H1 (cell line): ENCODE measurements around the gene IRF9. TPM values are rescaled to one million over a fixed set of nuclear protein-coding genes. Genes with fewer than 3 reads are reported as not detected.

Source experiments
- CTCF ChIA-PET: fragments of 300-600 bp; sonication (Branson Sonifier 250); formaldehyde crosslinking; loops from one replicate; lab custom pipeline; 2021; ENCODE audit not compliant: partially characterized antibody; lab: Charles Lee
- POLR2A ChIA-PET: fragments of 300-600 bp; sonication (Branson Sonifier 250); formaldehyde crosslinking; loops from one replicate; lab custom pipeline; 2021; ENCODE audit warnings: inconsistent platforms; ENCODE audit not compliant: partially characterized antibody; lab: Charles Lee
- DNase-seq, 2 experiments: peaks; one replicate each; pipeline versions ENCODE4 v3.0.0 to v3.0.0-alpha.2; 2010 to 2022; ENCODE audit warnings: low spot score in 2 of 2, low read depth in 1 of 2, mixed read lengths in 1 of 2
- FAIRE-seq: peaks from 2 replicates; lab custom pipeline; 2011; peaks lifted over from hg19 to GRCh38; lab: Jason Lieb, UNC
- H2AFZ ChIP-seq: 2 replicates; pipeline ENCODE4 v1.8.1; 2012; ENCODE audit warnings: low read length, inconsistent platforms
- H2AK5ac ChIP-seq: 2 replicates; pipeline ENCODE4 v1.6.1; 2013; ENCODE audit warnings: low read depth, low read length
- H2BK120ac ChIP-seq: replicated peaks from 2 replicates; pipeline ENCODE3; 2013; ENCODE audit warnings: low read depth, low read length, inconsistent platforms
- H2BK12ac ChIP-seq: 2 replicates; pipeline ENCODE4 v1.6.1; 2013; ENCODE audit warnings: low read depth, low read length
- H2BK15ac ChIP-seq: 2 replicates; pipeline ENCODE4 v1.6.1; 2013; ENCODE audit warnings: low read length
- H2BK20ac ChIP-seq: 2 replicates; pipeline ENCODE4 v1.6.1; 2013; ENCODE audit warnings: low read length
- H2BK5ac ChIP-seq: 2 replicates; pipeline ENCODE4 v1.6.1; 2013; ENCODE audit warnings: low read depth, low read length
- H3K14ac ChIP-seq: 2 replicates; pipeline ENCODE4 v1.6.1; 2013; ENCODE audit warnings: inconsistent platforms; ENCODE audit not compliant: insufficient read length
- H3K18ac ChIP-seq: 2 replicates; pipeline ENCODE4 v1.6.1; 2013; ENCODE audit warnings: low read length; ENCODE audit errors: extremely low read depth
- H3K23ac ChIP-seq: 2 replicates; pipeline ENCODE4 v1.6.1; 2013; ENCODE audit warnings: inconsistent platforms; ENCODE audit not compliant: insufficient read length
- H3K23me2 ChIP-seq: 2 replicates; pipeline ENCODE4 v1.6.1; 2013; ENCODE audit warnings: low read depth, low read length
- H3K27ac ChIP-seq: 2 replicates; pipeline ENCODE4 v1.6.1; 2011; ENCODE audit warnings: low read depth, low read length, inconsistent platforms
- H3K27me3 ChIP-seq, 4 experiments: replicated peaks in 1 of 4; 1 replicate in 1 of 4; 2 replicates in 3 of 4; pipeline versions ENCODE4 v1.6.1 to v1.8.1; 2011 to 2013; ENCODE audit warnings: low read length in 3 of 4, mild to moderate bottlenecking in 3 of 4, inconsistent platforms in 2 of 4, mixed read lengths in 2 of 4, moderate library complexity in 1 of 4; ENCODE audit not compliant: control insufficient read depth in 3 of 4, insufficient read depth in 3 of 4; ENCODE audit errors: extremely low read depth in 1 of 4
- H3K36me3 ChIP-seq, 4 experiments: 2 replicates each; pipeline versions ENCODE4 v1.6.1 to v1.8.1; 2011 to 2013; ENCODE audit warnings: mild to moderate bottlenecking in 4 of 4, low read length in 3 of 4, moderate library complexity in 2 of 4, control low read depth in 1 of 4, inconsistent platforms in 1 of 4; ENCODE audit not compliant: insufficient read depth in 4 of 4, control insufficient read depth in 2 of 4
- H3K4ac ChIP-seq: replicated peaks from 2 replicates; pipeline ENCODE3; 2013; ENCODE audit warnings: low read length, low read depth, mixed read lengths, inconsistent platforms; ENCODE audit not compliant: insufficient read length
- H3K4me1 ChIP-seq, 4 experiments: replicated peaks in 1 of 4; 1 replicate in 1 of 4; 2 replicates in 3 of 4; pipeline versions ENCODE4 v1.6.1 to v1.8.1; 2011 to 2013; ENCODE audit warnings: low read length in 3 of 4, inconsistent platforms in 2 of 4, mixed read lengths in 1 of 4; ENCODE audit not compliant: insufficient read depth in 4 of 4, control insufficient read depth in 3 of 4
- H3K4me2 ChIP-seq, 2 experiments: 2 replicates each; pipeline versions ENCODE4 v1.6.1 to v1.8.1; 2011 to 2013; ENCODE audit warnings: low read depth in 2 of 2, low read length in 2 of 2, control low read depth in 1 of 2, inconsistent platforms in 1 of 2, mild to moderate bottlenecking in 1 of 2; ENCODE audit not compliant: insufficient read depth in 1 of 2
- H3K4me3 ChIP-seq, 4 experiments: fragments of 200-600, 300-600 bp in 1 of 4; sonication (generic), shearing (Covaris generic), sonication (Bioruptor Twin) in 1 of 4; 2 replicates each; pipeline versions ENCODE4 v1.5.1 to v1.8.1; 2011 to 2016; ENCODE audit warnings: low read length in 4 of 4, low read depth in 3 of 4, control low read depth in 2 of 4, inconsistent platforms in 2 of 4, mild to moderate bottlenecking in 2 of 4, mixed read lengths in 1 of 4, moderate library complexity in 1 of 4; ENCODE audit not compliant: insufficient read depth in 2 of 4; ENCODE audit errors: extremely low read depth in 1 of 4
- H3K56ac ChIP-seq: replicated peaks from 2 replicates; pipeline ENCODE3; 2013; ENCODE audit warnings: low read depth, mild to moderate bottlenecking, mixed read lengths, low read length, inconsistent platforms; ENCODE audit not compliant: insufficient read length
- H3K79me1 ChIP-seq: 2 replicates; pipeline ENCODE4 v1.6.1; 2013; ENCODE audit warnings: low read depth, low read length, control low read depth
- H3K79me2 ChIP-seq, 2 experiments: 2 replicates each; pipeline versions ENCODE4 v1.6.1 to v1.8.1; 2012 to 2013; ENCODE audit warnings: low read length in 2 of 2, mild to moderate bottlenecking in 2 of 2, inconsistent platforms in 1 of 2; ENCODE audit not compliant: insufficient read depth in 2 of 2, control insufficient read depth in 1 of 2
- H3K9ac ChIP-seq, 4 experiments: replicated peaks in 1 of 4; 1 replicate in 1 of 4; 2 replicates in 3 of 4; pipeline versions ENCODE4 v1.6.1 to v1.8.1; 2011 to 2013; ENCODE audit warnings: low read depth in 3 of 4, low read length in 3 of 4, control low read depth in 2 of 4, mild to moderate bottlenecking in 2 of 4, moderate library complexity in 2 of 4, inconsistent platforms in 1 of 4; ENCODE audit errors: extremely low read depth in 1 of 4
- H3K9me3 ChIP-seq, 2 experiments: 2 replicates each; pipeline versions ENCODE4 v1.6.1 to v1.8.1; 2012 to 2013; ENCODE audit warnings: mild to moderate bottlenecking in 2 of 2, moderate library complexity in 2 of 2, control low read depth in 1 of 2, inconsistent platforms in 1 of 2, low read depth in 1 of 2, low read length in 1 of 2, mixed read lengths in 1 of 2; ENCODE audit not compliant: insufficient read depth in 2 of 2
- H4K20me1 ChIP-seq, 2 experiments: replicated peaks in 1 of 2; 2 replicates each; pipeline versions ENCODE3 to v1.8.1; 2011 to 2013; ENCODE audit warnings: inconsistent platforms in 2 of 2, low read length in 2 of 2, mild to moderate bottlenecking in 1 of 2; ENCODE audit not compliant: insufficient read depth in 2 of 2, control insufficient read depth in 1 of 2
- H4K5ac ChIP-seq: 2 replicates; pipeline ENCODE4 v1.6.1; 2013; ENCODE audit warnings: low read length, low read depth, mixed read lengths, inconsistent platforms; ENCODE audit not compliant: insufficient read length
- H4K8ac ChIP-seq: 2 replicates; pipeline ENCODE4 v1.8.0; 2013; ENCODE audit warnings: mild to moderate bottlenecking, moderate library complexity, low read length, inconsistent platforms; ENCODE audit not compliant: insufficient read depth; ENCODE audit errors: extremely low read depth
- H4K91ac ChIP-seq: replicated peaks from 2 replicates; pipeline ENCODE3; 2013; ENCODE audit warnings: low read length, mixed read lengths, inconsistent platforms; ENCODE audit not compliant: insufficient read length
- E2F6 ChIP-seq: IDR thresholded peaks from 2 replicates; pipeline ENCODE4 v1.6.1; 2012; ENCODE audit warnings: inconsistent platforms
- WGBS, 2 experiments: shearing (Covaris generic) in 1 of 2; methylation state at CpG; one replicate each; pipeline versions ENCODE4 v1.1.6 to v1.1.7; 2013 to 2015; ENCODE audit warnings: low lambda C conversion rate in 2 of 2, mixed read lengths in 2 of 2, inconsistent platforms in 1 of 2, low coverage in 1 of 2, missing lambda C conversion rate in 1 of 2; ENCODE audit not compliant: insufficient replicate concordance in 2 of 2, insufficient coverage in 1 of 2, insufficient read length in 1 of 2; ENCODE audit errors: extremely low coverage in 1 of 2, missing lambda C conversion rate in 1 of 2; 5-methylcytosine and 5-hydroxymethylcytosine counted together
- polyA plus RNA-seq, 7 experiments: library from polyadenylated mRNA; depleted of rRNA in 3 of 7; stranded (reverse) in 5 of 7; unstranded in 2 of 7; fragments of >200 nt in 5 of 7; fragments of 200-250 nt in 2 of 7; gene quantifications; 1 replicate in 5 of 7; 2 replicates in 1 of 7; 4 replicates in 1 of 7; pipeline versions ENCODE4 v1.2.1 to v1.2.3, GENCODE V29; 2011 to 2013; ENCODE audit warnings: missing spikeins in 2 of 7, mixed read lengths in 2 of 7
- total RNA-seq: library from RNA; stranded (reverse); fragmentation: NEBNext Ultra II Directional; extraction: Animal tissue kit (Norgen Biotek cat#: 25700); gene quantifications from 2 replicates; pipeline ENCODE4 v1.2.1, GENCODE V29; 2021

IRF9 gene
- total and polyA plus RNA-seq, 2 of the 8 experiments (the other 6 are each of a cell fraction or from before 2014, with no cell fraction given), result 11.4 to 13.2 TPM

DNA sequence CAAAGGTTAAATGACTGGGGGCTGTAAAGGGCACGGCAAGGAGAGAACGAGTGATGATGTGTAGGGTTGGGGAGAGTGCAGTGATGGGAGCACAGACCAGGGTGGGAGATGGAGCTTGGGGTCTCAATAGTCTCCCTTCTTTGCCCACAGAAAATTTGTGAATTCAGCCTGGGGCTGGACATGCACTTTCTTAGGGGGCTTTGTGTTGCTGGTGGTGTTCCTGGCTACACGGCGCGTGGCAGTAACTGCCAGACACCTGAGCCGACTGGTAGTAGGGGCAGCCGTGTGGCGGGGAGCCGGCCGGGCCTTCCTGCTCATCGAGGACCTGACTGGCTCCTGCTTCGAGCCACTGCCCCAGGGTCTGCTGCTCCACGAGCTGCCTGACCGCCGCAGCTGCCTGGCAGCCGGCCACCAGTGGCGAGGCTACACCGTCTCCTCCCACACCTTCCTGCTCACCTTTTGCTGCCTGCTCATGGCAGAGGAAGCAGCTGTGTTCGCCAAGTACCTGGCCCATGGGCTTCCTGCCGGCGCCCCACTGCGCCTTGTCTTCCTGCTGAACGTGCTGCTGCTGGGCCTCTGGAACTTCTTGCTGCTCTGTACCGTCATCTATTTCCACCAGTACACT lies 28.9 kb upstream of the IRF9 start:
- Histone ChIP-seq H2BK15ac (no peak overlapping the region), H3K56ac (no peak overlapping the region), H3K27ac (0 out of 2 replicates have a peak overlapping the region, but pooled peaks have one; percentile 15), H4K8ac (no peak overlapping the region), H4K5ac (no peak overlapping the region), H3K4me2 (no peak overlapping the region), H3K4me1 (peaks cover 0 to 10% (median 5%) of the 10 kb centered on the region in 4 experiments; a peak in 4 of 7 replicates), H3K36me3 (no peaks in the 10 kb centered on the region), H3K14ac (no peak overlapping the region), H3K9ac (peak overlapping the region in 1 of 4 experiments; percentile 15; a peak in 2 of 7 replicates), H3K4me3 (no peak overlapping the region), H4K20me1 (no peaks in the 10 kb centered on the region), H3K18ac (no peak overlapping the region; the same call in 1 of the 2 replicates), H2AFZ (no peak overlapping the region)
- ChIA-PET CTCF (interaction anchor here (0.8 kb wide), 1 partner anchor 47 kb away, joined by 3 read pairs; no protein-coding TSS in a partner anchor), POLR2A (interaction anchor here (0.9 to 11.1 kb wide), 8 partner anchors 9 to 82 kb away, joined by 3 to 100 read pairs (median 6); partner anchors contain the start of genes DCAF11, EMC9 and NRL)
- WGBS, 2 experiments, result 87% methylated on average over 23 of the region's 24 CpGs; no CpG with 5 or more reads in 1 of the 2 experiments
- no peak for FAIRE-seq
- no peak for TF ChIP-seq E2F6
- TF ChIP-seq, all 59 proteins: peak for 0
- no peak overlapping the region for H4K91ac ChIP-seq
- no peak overlapping the region for H2AK5ac ChIP-seq
- H3K9me3 ChIP-seq, result no peaks in the 10 kb centered on the region
- H3K79me2 ChIP-seq, result no peaks in the 10 kb centered on the region
- H2BK12ac ChIP-seq, result peak overlapping the region; percentile 29; the same call in 1 of the 2 replicates
- no peak overlapping the region for H3K23ac ChIP-seq
- H3K23me2 ChIP-seq, result peaks cover 5% of the 10 kb centered on the region; the same call in 1 of the 2 replicates
- DNase-seq, result no peak
- H3K79me1 ChIP-seq, result no peaks in the 10 kb centered on the region
- H2BK5ac ChIP-seq, result peak overlapping the region; percentile 60; the same call in 1 of the 2 replicates
- H2BK120ac ChIP-seq, result no peak overlapping the region
- no peaks in the 10 kb centered on the region for H3K27me3 ChIP-seq
- no peak overlapping the region for H3K4ac ChIP-seq
- H2BK20ac ChIP-seq, result no peak overlapping the region
